ENCODE results near the gene CELA2B.
"Not testable (repeated sequence)": the region's sequence is repeated elsewhere in the genome, so short reads cannot be mapped to it uniquely, and the experiment has no call there.

The CELA2B gene

GRCh38 chr1:15475752-15476314 lies at the start of gene CELA2B:
Gene CELA2B (plus strand): TSS chr1:15476104. CDS start chr1:15476126, 22 bp downstream.
- DNase-seq (ENCODE audit: extremely low read depth in 1 of 2, low read depth in 1 of 2): no peak

DNA sequence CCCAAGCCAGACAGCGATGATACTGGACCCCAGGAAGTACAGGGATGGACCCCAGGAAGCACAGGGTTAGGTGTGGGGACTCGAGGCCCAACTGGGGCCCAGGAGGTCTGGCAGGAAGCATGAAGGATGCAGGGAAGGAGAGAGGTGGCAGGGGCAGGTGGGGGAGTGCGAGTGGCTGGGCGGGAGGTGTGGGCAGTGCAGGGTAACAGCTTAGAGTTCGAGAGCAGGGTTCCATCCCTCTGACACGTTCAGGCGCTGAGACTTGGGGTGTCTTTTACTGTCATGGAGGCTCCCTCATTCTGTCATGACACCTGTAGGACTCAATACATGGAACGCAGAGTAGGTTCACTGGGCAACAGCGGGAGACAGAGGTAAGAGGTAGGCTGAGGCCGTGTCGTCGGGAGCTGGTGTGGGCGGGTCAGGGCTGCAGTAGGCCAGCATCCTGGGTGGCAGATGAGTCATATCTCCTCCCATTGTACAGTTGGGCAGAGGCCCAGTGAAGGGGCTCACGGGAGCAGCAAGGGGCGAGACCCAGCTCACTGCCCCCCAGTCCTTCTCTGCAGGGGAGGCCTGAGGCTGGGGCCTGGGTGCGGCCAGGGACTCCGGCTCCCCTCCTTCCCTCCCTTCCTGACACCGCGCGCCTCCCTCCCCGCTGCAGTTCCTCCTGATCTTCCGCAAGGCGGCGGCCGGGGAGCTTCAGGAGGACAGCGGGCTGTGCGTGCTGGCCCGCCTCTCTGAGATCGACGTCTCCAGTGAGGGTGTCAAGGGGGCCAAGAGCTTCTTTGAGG lies 49.2 kb upstream of the CELA2B start:
- DNase-seq (ENCODE audit: extremely low read depth in 1 of 2, low read depth in 1 of 2): no peak

- no peak for DNase-seq (ENCODE audit: extremely low read depth in 1 of 2, low read depth in 1 of 2)
Measured at GRCh38 chr1:15427280-15427666, 48.6 kb upstream of the CELA2B start.

GRCh38 chr1:15428252-15428651 lies 47.7 kb upstream of the CELA2B start:
- DNase-seq (ENCODE audit: extremely low read depth in 1 of 2, low read depth in 1 of 2): not testable (repeated sequence)

DNA sequence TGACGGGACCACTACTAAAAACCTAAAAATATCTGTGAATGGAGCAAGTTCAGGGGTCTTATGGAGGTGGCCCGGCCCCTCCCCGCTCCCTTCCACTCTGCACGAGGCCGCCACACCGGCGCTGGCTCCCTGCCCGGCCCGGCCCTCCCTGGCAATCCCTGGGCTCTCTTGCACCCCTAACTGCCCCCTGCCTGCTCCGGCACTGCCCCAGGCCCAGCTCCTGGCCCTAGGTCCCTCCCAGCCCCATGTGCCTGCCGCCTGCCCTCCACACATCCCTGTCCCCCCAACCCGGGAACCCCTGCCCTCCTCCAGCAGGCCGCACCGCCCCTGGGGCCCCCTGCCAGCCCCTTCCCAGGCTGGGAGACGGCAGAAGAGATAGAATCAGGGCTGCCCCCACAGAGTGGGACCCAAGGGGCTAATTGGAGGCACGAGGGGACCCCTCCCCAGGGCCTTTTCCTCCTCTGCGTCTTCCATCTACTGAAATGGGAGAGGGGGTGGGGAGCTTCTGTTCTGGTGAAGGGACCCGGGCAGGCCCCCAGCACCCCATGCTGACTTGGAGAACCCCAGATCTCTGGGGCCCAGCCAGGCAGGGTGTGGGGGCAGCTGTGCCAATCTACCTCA lies 47.0 kb upstream of the CELA2B start:
- no peak for DNase-seq (ENCODE audit: extremely low read depth in 1 of 2, low read depth in 1 of 2)

DNA sequence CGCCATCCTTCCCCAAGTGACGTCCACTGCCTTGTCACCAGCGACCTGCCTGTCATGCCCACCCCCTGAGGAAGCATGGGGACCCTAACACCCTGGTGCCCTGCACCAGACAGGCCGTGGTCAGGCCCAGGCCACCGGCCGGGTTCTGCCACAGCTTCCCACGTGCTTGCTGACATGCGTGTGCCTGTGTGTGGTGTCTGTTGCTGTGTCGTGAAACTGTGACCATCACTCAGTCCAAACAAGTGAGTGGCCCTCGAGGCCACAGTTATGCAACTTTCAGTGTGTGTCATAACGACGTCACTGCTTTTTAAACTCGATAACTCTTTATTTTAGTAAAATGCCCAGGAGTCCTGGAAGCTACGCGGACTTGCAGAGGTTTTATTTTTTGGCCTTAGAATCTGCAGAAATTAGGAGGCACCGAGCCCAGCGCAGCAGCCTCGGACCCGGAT lies 46.2 kb upstream of the CELA2B start:
- DNase-seq (ENCODE audit: extremely low read depth in 1 of 2, low read depth in 1 of 2): no peak

DNA sequence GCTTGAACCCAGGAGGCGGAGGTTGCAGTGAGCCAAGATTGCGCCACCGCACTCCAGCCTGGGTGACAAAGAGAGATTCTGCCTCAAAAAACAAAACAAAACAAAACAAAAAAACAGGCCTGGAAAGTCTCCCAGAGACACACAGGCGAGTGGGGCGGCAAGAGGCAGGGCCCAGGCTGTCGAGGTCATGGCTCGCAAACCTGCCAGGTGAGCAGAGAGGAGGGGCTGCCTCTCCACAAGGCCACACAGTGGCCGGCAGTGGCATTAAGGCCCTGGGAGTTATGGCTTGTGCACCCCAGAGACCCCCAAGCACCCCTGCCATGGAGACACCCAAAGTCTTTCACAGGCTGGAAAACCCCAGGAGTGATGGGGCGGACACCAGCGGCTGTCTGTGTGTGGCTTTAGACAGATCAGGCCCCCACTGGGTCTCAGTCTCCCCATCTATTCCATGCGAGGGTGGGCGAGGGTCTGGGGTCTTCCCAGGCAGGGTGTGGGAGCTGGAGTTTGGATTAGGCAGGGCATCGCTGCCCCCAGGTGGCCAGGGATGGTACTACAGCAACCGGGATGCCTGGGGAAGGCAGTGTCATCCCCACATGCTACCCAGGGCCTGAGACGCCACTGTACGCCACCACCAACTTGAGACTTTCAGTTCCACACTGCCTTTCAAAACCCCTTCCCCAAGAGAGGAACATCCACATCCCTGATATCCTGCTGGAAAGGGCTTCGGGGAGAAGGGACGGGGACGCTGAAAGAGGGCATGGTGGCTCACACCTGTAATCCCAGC lies 44.9 kb upstream of the CELA2B start:
- peak in 1 of 2 donors; percentile 19 for DNase-seq (ENCODE audit: extremely low read depth in 1 of 2, low read depth in 1 of 2)

GRCh38 chr1:15431571-15431948 lies 44.3 kb upstream of the CELA2B start:
- no peak for DNase-seq (ENCODE audit: extremely low read depth in 1 of 2, low read depth in 1 of 2)

- no peak for DNase-seq (ENCODE audit: extremely low read depth in 1 of 2, low read depth in 1 of 2)
Measured at GRCh38 chr1:15432324-15432723, 43.6 kb upstream of the CELA2B start.

DNA sequence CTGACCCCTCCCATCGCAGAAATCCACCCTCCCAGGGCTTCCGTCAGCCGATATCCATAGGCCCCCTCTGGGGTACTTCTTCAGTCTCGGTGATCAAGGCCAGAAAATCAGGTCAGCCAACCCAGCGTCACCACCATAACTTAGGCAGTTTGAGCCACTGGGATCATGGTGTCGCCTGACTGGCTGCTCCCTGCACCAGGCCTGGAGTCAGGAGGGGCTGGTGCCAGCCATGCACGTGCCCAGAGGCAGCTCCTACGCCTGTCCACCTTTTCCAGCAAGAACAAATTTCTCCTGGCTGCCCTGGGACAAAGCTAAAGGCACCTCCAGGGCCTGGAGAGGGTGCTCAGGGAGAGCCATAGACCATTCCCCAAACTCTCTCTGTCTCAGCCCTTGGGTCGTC lies 42.4 kb upstream of the CELA2B start:
- no peak for DNase-seq (ENCODE audit: extremely low read depth in 1 of 2, low read depth in 1 of 2)

DNA sequence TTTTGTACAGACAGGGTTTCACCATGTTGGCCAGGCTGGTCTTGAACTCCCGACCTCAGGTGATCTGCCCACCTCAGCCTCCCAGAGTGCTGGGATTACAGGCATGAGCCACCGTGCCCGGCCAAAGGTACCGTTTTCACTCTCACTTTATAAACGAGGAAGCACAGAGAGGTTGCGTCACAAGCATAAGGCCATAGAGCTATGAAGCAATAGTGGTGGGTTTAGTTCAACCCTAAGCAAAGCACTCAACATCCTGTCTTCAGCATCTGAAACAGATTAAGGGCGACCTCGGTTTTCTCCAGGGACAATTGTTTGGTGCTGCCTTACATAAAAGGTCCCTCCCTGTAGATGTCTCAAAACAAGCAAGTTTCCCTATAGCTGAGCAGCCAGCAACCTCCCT lies 41.2 kb upstream of the CELA2B start:
- not testable (repeated sequence) for DNase-seq (ENCODE audit: extremely low read depth in 1 of 2, low read depth in 1 of 2)

GRCh38 chr1:15435239-15436077 lies 40.4 kb upstream of the CELA2B start:
- DNase-seq (ENCODE audit: extremely low read depth in 1 of 2, low read depth in 1 of 2): no peak

- no peak for DNase-seq (ENCODE audit: extremely low read depth in 1 of 2, low read depth in 1 of 2)
Measured at GRCh38 chr1:15436881-15437442, 38.9 kb upstream of the CELA2B start.

- DNase-seq (ENCODE audit: extremely low read depth in 1 of 2, low read depth in 1 of 2): no peak
Measured at GRCh38 chr1:15439325-15439724, 36.6 kb upstream of the CELA2B start.

GRCh38 chr1:15440357-15440756 lies 35.5 kb upstream of the CELA2B start:
- no peak for DNase-seq (ENCODE audit: extremely low read depth in 1 of 2, low read depth in 1 of 2)

DNA sequence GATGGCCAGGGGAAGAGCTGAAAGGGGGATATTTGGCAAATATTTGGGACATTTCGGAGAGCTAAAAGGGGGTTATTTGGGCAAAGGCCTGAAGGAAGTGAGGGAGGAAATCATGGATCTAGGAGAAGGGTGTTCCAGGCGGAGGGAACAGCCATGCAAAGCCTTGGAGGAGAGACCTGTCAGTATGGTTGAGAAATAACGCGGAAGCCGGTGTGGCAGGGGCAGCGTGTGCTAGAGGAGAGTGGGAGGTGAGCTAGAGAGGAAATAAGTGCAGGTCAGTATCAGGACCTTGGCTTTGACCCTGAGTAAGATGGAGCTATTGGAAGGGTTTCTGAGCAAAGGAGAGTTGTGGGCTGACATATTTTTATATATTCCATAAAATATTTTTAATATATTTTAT lies 34.7 kb upstream of the CELA2B start:
- DNase-seq (ENCODE audit: extremely low read depth in 1 of 2, low read depth in 1 of 2): no peak

DNA sequence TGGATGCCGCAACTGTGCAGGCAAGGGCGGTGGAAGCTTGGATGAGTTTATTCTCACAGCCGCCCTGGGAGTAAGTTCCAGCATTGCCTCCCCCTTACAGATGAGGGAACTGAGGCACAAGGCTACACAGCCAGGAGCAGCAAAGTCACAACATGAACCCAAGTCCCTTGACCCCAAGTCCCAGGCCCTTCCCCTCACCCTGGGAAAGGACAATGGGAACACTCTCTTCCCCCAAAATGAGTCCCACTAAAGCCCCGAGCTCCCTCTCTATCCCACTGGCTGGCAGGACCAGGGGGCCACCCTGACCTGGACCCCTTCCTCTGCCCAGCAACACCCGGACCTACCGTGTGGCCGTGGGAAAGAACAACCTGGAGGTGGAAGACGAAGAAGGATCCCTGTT lies 33.8 kb upstream of the CELA2B start:
- no peak for DNase-seq (ENCODE audit: extremely low read depth in 1 of 2, low read depth in 1 of 2)

DNA sequence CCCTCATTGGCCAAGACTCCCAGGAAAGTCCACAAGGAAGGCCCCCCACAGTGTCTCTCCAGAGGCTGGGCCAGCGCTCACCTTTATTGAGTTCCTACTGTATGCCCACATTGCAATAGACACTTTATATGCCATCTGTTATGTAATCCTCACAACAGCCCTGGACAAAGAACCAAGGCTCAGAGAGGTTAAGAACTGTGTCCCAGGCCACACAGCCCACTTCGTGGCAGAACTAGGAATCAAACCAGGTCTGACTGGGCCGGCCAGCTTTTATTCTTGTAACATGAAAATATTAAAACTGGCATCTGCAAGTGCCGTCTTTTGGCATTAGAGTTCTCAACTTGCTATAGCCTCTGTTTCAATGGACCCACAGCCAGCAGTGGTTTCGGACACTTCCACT lies 33.1 kb upstream of the CELA2B start:
- DNase-seq (ENCODE audit: extremely low read depth in 1 of 2, low read depth in 1 of 2): no peak

GRCh38 chr1:15443281-15443680 lies 32.6 kb upstream of the CELA2B start:
- DNase-seq (ENCODE audit: extremely low read depth in 1 of 2, low read depth in 1 of 2): no peak
